IPS-15b (cell line): ENCODE results near the gene OR52E8.

Experiments
- H3K27me3 ChIP-seq: one replicate; pipeline ENCODE4 v1.6.1; 2013; ENCODE audit warnings: low read length; ENCODE audit not compliant: control insufficient read depth, insufficient read depth
- H3K36me3 ChIP-seq: one replicate; pipeline ENCODE4 v1.6.1; 2013; ENCODE audit warnings: low read length; ENCODE audit not compliant: control insufficient read depth, insufficient read depth
- H3K4me1 ChIP-seq: one replicate; pipeline ENCODE4 v1.6.1; 2013; ENCODE audit warnings: mild to moderate bottlenecking, low read length; ENCODE audit not compliant: control insufficient read depth, insufficient read depth
- H3K4me3 ChIP-seq: one replicate; pipeline ENCODE4 v1.5.1; 2013; ENCODE audit warnings: low read depth, low read length
- H3K9ac ChIP-seq: one replicate; pipeline ENCODE4 v1.6.1; 2013; ENCODE audit warnings: low read depth, mild to moderate bottlenecking, low read length
- H3K9me3 ChIP-seq: one replicate; pipeline ENCODE4 v1.6.1; 2013; ENCODE audit warnings: mild to moderate bottlenecking, low read length; ENCODE audit not compliant: control insufficient read depth, insufficient read depth

OR52E8 gene

DNA sequence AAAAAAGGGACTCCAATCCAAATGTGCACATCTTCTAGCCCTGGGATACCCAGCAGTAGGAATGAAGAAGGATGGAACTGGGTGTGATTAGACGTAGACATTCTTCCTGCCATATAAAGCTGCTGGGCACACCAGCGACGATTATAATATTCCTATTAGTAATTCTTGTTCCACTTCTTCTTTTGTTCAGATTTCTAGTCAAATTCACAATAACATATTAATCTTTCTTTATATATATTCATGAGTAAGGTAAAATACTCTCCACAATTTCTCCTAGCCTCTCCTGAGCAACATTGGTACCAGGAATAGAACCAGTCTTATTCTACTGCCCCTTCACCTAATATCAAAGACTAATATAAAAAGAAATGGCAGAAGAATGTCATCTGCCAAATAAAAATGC, at the start of gene OR52E8:
Gene OR52E8, minus strand, starts transcription at position 101 of the 400 bp plus-strand sequence. Its CDS starts 0 bp downstream, at position 101.
- no peak within 1 kb of the TSS for H3K4me3 ChIP-seq

GRCh38 chr11:5899534-5899933, 42.0 kb upstream of the OR52E8 start:
- no peaks in the 10 kb centered on the region for H3K27me3 ChIP-seq
- H3K4me3 ChIP-seq: no peak overlapping the region
- H3K36me3 ChIP-seq: no peaks in the 10 kb centered on the region
- H3K9ac ChIP-seq: no peak overlapping the region
- no peaks in the 10 kb centered on the region for H3K4me1 ChIP-seq
- H3K9me3 ChIP-seq: no peaks in the 10 kb centered on the region

More for the DNA sequence above, at the start of gene OR52E8:
- H3K36me3 ChIP-seq: no peaks in the 10 kb centered on the region
- H3K9me3 ChIP-seq: no peaks in the 10 kb centered on the region
- no peaks in the 10 kb centered on the region for H3K4me1 ChIP-seq
- no peak within 1 kb of the TSS for H3K9ac ChIP-seq
- no peaks in the 10 kb centered on the region for H3K27me3 ChIP-seq

DNA sequence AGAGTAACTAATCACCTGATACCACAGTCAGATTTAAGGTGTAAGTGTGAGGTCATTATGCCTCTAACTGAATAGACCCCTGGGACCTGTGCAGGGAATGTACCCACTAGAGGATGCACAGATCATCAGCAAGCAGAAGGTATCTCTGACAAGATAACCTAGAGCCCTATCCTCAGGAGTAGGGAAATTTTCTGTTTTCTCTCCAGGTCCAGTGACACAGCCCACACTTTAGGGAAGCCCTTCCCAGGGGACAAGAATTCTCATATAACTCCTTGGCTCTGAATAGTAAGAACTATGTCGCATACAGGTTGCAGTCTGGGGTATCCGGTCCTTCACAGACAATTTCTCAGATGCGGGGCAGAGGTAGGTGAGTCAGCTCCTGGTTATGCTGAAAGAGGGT, 35.4 kb upstream of the OR52E8 start, which contains the start of gene OR52E5:
Gene OR52E5, plus strand, starts transcription at position 301 of the 400 bp plus-strand sequence. CDS start 7,569 bp downstream, outside the sequence.
- H3K27me3 ChIP-seq: no peaks in the 10 kb centered on the region
- no peaks in the 10 kb centered on the region for H3K4me1 ChIP-seq
- no peak within 1 kb of the TSS for H3K9ac ChIP-seq
- no peaks in the 10 kb centered on the region for H3K36me3 ChIP-seq
- no peak within 1 kb of the TSS for H3K4me3 ChIP-seq
- H3K9me3 ChIP-seq: no peaks in the 10 kb centered on the region

DNA sequence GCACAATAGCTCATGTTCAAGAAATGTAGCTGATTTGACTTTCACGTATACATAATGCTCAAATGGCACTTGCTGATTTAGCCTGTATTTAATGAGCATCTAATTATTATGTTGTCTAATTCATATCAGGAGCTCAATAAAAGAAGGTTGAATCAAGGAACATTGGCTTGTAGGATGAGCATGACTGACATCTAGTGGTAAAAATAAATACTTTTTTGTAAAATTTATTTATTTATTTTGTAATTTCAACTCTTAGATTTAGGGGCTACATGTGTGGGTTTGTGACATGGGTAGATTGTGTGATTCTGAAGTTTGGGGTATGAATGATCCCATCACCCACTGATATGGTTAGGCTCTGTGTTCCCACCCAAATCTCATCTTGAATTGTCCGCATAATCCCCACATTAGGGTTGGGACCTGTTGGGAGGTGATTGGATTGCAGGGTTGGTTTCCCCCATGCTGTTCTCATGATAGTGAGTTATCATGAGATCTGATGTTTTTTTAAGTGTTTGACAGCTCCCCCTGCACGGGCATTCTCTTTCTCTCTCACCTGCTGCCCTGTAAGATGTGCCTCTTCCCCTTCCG, 33.8 kb upstream of the OR52E8 start:
- no peaks in the 10 kb centered on the region for H3K4me1 ChIP-seq
- no peak overlapping the region for H3K4me3 ChIP-seq
- no peaks in the 10 kb centered on the region for H3K36me3 ChIP-seq
- H3K27me3 ChIP-seq: no peaks in the 10 kb centered on the region
- H3K9ac ChIP-seq: no peak overlapping the region
- no peaks in the 10 kb centered on the region for H3K9me3 ChIP-seq

- no peaks in the 10 kb centered on the region for H3K27me3 ChIP-seq
- H3K4me1 ChIP-seq: no peaks in the 10 kb centered on the region
- no peak overlapping the region for H3K4me3 ChIP-seq
- no peak overlapping the region for H3K9ac ChIP-seq
- H3K36me3 ChIP-seq: no peaks in the 10 kb centered on the region
- no peaks in the 10 kb centered on the region for H3K9me3 ChIP-seq
Observed at GRCh38 chr11:5887661-5888060, 30.2 kb upstream of the OR52E8 start.

DNA sequence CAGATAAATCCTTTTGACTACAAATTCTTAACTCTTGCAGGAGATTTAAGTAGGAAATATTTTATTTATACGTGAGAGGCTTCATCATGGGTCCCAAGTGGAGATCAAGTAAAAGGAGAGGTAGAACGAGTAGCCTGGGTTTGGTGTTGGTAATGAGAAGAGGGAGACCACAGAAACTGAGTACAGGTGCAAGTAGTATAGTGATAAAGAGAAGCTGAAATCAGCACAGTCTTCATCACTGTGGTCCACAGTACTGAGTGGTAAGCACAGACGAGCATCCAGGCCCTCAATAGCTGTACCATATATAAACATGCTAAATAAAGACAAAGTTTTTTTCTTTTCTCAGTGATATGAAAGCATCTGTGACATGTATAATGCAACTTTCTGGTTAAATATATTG, 29.7 kb upstream of the OR52E8 start:
- Histone ChIP-seq H3K27me3 (no peaks in the 10 kb centered on the region), H3K9me3 (no peaks in the 10 kb centered on the region), H3K9ac (no peak overlapping the region), H3K4me3 (no peak overlapping the region), H3K4me1 (no peaks in the 10 kb centered on the region), H3K36me3 (no peaks in the 10 kb centered on the region)

DNA sequence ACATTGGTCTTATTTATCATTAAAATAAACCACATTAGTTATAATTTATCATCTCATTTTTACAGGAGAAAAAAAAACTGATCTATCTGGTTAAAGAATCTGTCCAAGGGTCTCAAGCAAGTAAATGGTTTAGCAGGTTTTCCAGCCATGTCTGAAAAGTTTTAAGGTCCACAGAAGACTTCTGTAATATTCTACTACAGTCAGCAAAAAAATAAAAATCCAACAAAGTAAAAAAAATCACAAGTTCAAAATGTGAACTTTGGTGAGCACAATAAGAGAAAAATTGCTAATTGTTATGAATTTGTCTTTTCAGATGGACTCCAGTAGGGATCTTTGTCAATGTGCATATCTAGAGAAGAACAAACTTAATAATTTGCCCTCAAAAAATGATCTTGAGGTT, 24.3 kb upstream of the OR52E8 start:
- no peaks in the 10 kb centered on the region for H3K27me3 ChIP-seq
- H3K9me3 ChIP-seq: no peaks in the 10 kb centered on the region
- H3K36me3 ChIP-seq: no peaks in the 10 kb centered on the region

GRCh38 chr11:5880329-5880728, 22.8 kb upstream of the OR52E8 start, which contains the start of gene OR52E4:
OR52E4 (plus strand) TSS chr11:5880629; CDS start chr11:5884293, 3,664 bp downstream.
- H3K4me3 ChIP-seq: no peak within 1 kb of the TSS
- H3K9ac ChIP-seq: no peak within 1 kb of the TSS
- no peaks in the 10 kb centered on the region for H3K27me3 ChIP-seq
- H3K9me3 ChIP-seq: no peaks in the 10 kb centered on the region
- H3K36me3 ChIP-seq: no peaks in the 10 kb centered on the region
- no peaks in the 10 kb centered on the region for H3K4me1 ChIP-seq

More for the DNA sequence above, 24.3 kb upstream of the OR52E8 start:
- Histone ChIP-seq H3K4me3 (no peak overlapping the region), H3K4me1 (no peaks in the 10 kb centered on the region), H3K9ac (no peak overlapping the region)

DNA sequence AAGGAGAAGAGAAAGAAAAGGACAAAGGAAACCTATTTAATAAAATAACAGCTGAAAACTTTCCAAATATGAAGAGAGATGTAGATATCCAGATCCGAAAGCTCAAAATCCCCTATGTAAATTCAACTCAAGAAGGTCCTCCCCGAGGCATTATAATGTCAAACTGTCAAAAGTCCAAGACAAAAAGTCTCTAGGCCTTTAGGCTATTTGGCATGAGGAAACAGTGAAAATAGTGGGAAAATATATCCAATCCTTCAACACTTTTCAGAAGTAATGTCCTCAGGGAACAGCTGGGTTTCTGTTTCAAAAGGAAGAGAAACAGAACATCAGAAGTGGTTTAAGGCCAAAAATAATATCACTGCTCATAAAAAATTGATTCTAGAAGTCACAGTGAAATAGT, 21.1 kb upstream of the OR52E8 start:
- Histone ChIP-seq H3K27me3 (no peaks in the 10 kb centered on the region), H3K4me1 (no peaks in the 10 kb centered on the region), H3K9me3 (no peaks in the 10 kb centered on the region), H3K9ac (no peak overlapping the region), H3K36me3 (no peaks in the 10 kb centered on the region), H3K4me3 (no peak overlapping the region)

DNA sequence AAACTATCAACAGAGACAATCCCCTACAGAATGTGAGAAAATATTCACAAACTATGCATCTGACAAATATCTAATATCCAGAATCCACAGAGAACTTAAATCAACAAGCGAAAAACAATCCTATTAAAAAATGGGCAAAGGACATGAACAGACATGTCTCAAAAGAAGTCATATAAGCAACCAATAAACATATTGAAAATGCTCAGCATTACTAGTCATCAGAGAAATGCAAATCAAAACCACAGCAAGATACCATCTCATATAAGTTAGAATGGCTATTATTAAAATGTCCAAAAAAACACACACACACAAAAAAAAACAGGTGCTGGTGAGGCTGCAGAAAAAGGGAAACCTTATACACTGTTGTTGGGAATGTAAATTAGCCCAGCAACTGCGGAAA, 8.3 kb upstream of the OR52E8 start:
- H3K36me3 ChIP-seq: no peaks in the 10 kb centered on the region
- H3K9me3 ChIP-seq: no peaks in the 10 kb centered on the region
- H3K4me1 ChIP-seq: no peaks in the 10 kb centered on the region
- H3K4me3 ChIP-seq: no peak overlapping the region
- H3K27me3 ChIP-seq: no peaks in the 10 kb centered on the region
- H3K9ac ChIP-seq: no peak overlapping the region

DNA sequence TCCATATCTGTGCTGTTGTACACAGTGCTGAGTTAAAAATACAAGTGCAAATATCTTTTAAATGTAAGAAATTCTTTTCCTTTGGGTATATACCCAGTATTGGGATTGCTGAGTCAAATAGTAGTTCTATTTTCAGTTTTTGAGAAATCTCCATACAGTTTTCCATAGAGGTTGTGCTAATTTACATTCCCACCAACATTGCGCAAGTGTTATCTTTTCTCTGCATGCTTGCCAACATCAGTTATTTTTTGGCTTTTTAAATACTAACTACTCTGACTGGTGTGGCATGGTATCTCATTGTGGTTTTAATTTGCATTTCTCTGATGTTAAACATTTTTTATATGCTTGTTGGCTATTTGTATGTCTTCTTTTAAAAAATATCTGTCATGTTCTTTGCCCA, 6.5 kb downstream of the OR52E8 start:
- Histone ChIP-seq H3K27me3 (no peaks in the 10 kb centered on the region), H3K36me3 (no peaks in the 10 kb centered on the region), H3K9ac (no peak overlapping the region)

DNA sequence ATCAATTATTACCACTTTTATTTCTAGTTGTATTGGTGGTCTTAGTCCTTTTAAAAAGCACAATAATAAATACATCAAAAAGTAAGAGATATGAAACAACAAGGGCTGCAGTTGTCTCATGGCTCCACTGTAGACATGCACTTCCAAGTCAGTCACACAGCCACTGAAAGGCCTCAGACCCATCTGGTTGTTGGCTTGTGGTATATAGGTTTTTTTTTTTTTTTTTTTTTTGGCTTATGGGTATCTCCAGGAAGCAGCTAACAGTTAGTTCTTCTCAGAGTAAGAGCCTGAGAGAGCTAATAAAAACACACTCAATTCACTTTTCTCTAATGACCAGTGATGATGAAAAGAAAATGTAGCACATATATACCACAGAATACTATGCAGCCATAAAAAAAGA, 9.8 kb downstream of the OR52E8 start:
- no peaks in the 10 kb centered on the region for H3K36me3 ChIP-seq

More for the DNA sequence above, 6.5 kb downstream of the OR52E8 start:
- Histone ChIP-seq H3K4me1 (no peaks in the 10 kb centered on the region), H3K4me3 (no peak overlapping the region), H3K9me3 (no peaks in the 10 kb centered on the region)

More for the DNA sequence above, 9.8 kb downstream of the OR52E8 start:
- Histone ChIP-seq H3K9me3 (no peaks in the 10 kb centered on the region), H3K27me3 (no peaks in the 10 kb centered on the region), H3K9ac (no peak overlapping the region), H3K4me3 (no peak overlapping the region), H3K4me1 (no peaks in the 10 kb centered on the region)
